ENCODE data around the gene AFF1. TPM values are rescaled to one million over a fixed set of nuclear protein-coding genes. Genes with fewer than 3 reads are reported as not detected.

The AFF1 gene
- total RNA-seq, 1 donor from 2014 or later, result 58.2 TPM

GRCh38 chr4:87114245-87115062, 179.6 kb downstream of the AFF1 start:
- Mint-ChIP-seq H3K4me3 (ENCODE audit: unreplicated experiment) (no peak overlapping the region), H3K27me3 (ENCODE audit: low read depth, unreplicated experiment) (no peaks in the 10 kb centered on the region), H3K9me3 (ENCODE audit: unreplicated experiment) (no peaks in the 10 kb centered on the region), H3K36me3 (ENCODE audit: low read depth, unreplicated experiment) (peaks cover 26% of the 10 kb centered on the region), H3K4me1 (ENCODE audit: low read depth, unreplicated experiment) (peaks cover 32% of the 10 kb centered on the region), H3K27ac (ENCODE audit: unreplicated experiment) (no peak overlapping the region)
- Histone ChIP-seq H3K79me2 (ENCODE audit: insufficient read depth, low read length) (no peaks in the 10 kb centered on the region), H3K4me3 (ENCODE audit: insufficient read depth, low read depth, low read length) (no peak overlapping the region), H4K20me1 (ENCODE audit: insufficient read depth, low read length) (no peaks in the 10 kb centered on the region), H3K9me3 (ENCODE audit: insufficient read depth, low read depth, low read length) (no peaks in the 10 kb centered on the region), H3K4me2 (ENCODE audit: low read length) (no peak overlapping the region), H3K27ac (ENCODE audit: low read depth, low read length) (no peak overlapping the region), H3K9ac (ENCODE audit: low read length) (no peak overlapping the region), H2AFZ (ENCODE audit: low read depth, low read length) (no peak overlapping the region), H3K36me3 (ENCODE audit: insufficient read depth, low read length) (no peaks in the 10 kb centered on the region), H3K4me1 (ENCODE audit: insufficient read depth, low read length) (peaks cover 5% of the 10 kb centered on the region), H3K27me3 (ENCODE audit: insufficient read depth, low read length) (no peaks in the 10 kb centered on the region)
- FAIRE-seq (no peak), DNase-seq (ENCODE audit: low read depth) (no peak)
- TF ChIP-seq EZH2 (IDR thresholded peaks at IDR 0.05; ENCODE audit: insufficient read depth, low read length), result no peak
- TF ChIP-seq CTCF (IDR thresholded peaks at IDR 0.05; ENCODE audit: insufficient read depth, low read depth, low read length), result no peak

GRCh38 chr4:87116231-87116630, 181.4 kb downstream of the AFF1 start:
- H3K4me1 Mint-ChIP-seq (ENCODE audit: low read depth, unreplicated experiment), result peaks cover 46% of the 10 kb centered on the region
- DNase-seq (ENCODE audit: low read depth), result peak; percentile 39

More at GRCh38 chr4:87116231-87116630, 181.4 kb downstream of the AFF1 start:
- H4K20me1 ChIP-seq (ENCODE audit: insufficient read depth, low read length), result no peaks in the 10 kb centered on the region
- Mint-ChIP-seq H3K9me3 (ENCODE audit: unreplicated experiment) (no peaks in the 10 kb centered on the region), H3K4me3 (ENCODE audit: unreplicated experiment) (no peak overlapping the region), H3K27ac (ENCODE audit: unreplicated experiment) (peak overlapping the region; percentile 31), H3K27me3 (ENCODE audit: low read depth, unreplicated experiment) (no peaks in the 10 kb centered on the region), H3K36me3 (ENCODE audit: low read depth, unreplicated experiment) (peaks cover 32% of the 10 kb centered on the region)
- no peaks in the 10 kb centered on the region for H3K36me3 ChIP-seq (ENCODE audit: insufficient read depth, low read length)
- no peak overlapping the region for H3K4me3 ChIP-seq (ENCODE audit: insufficient read depth, low read depth, low read length)
- no peak for FAIRE-seq
- no peak overlapping the region for H3K27ac ChIP-seq (ENCODE audit: low read depth, low read length)
- peaks cover 10% of the 10 kb centered on the region for H3K4me1 ChIP-seq (ENCODE audit: insufficient read depth, low read length)
- no peak overlapping the region for H2AFZ ChIP-seq (ENCODE audit: low read depth, low read length)
- no peaks in the 10 kb centered on the region for H3K27me3 ChIP-seq (ENCODE audit: insufficient read depth, low read length)
- H3K9me3 ChIP-seq (ENCODE audit: insufficient read depth, low read depth, low read length), result no peaks in the 10 kb centered on the region
- H3K9ac ChIP-seq (ENCODE audit: low read length), result no peak overlapping the region
- TF ChIP-seq EZH2 (IDR thresholded peaks at IDR 0.05; ENCODE audit: insufficient read depth, low read length) (no peak), CTCF (IDR thresholded peaks at IDR 0.05; ENCODE audit: insufficient read depth, low read depth, low read length) (no peak)
- H3K79me2 ChIP-seq (ENCODE audit: insufficient read depth, low read length), result no peaks in the 10 kb centered on the region
- no peak overlapping the region for H3K4me2 ChIP-seq (ENCODE audit: low read length)
